Measurements from ENCODE around the gene LRCH3. TPM values are rescaled to one million over a fixed set of nuclear protein-coding genes. Genes with fewer than 3 reads are reported as not detected.

The LRCH3 gene
- total and polyA plus RNA-seq, 2 of the 13 experiments (the other 11 are each of a cell fraction or from before 2014, with no cell fraction given): 25.5 to 103 TPM

GRCh38 chr3:197820550-197821335 lies 29.7 kb downstream of the LRCH3 start (continued):
- no peak for TF ChIP-seq SRF (IDR thresholded peaks at IDR 0.05; ENCODE audit: low read depth, low read length)
- no peak; the same call in 1 of the 2 replicates for TF ChIP-seq HNF1A (IDR thresholded peaks at IDR 0.05; ENCODE audit: low read depth)
- TF ChIP-seq HNF1A (CRISPR knock-in tag; IDR thresholded peaks at IDR 0.05; ENCODE audit: borderline replicate concordance): peak; percentile 75; the same call in 1 of the 2 replicates
- no peak for TF ChIP-seq ZNF605 (CRISPR knock-in tag; IDR thresholded peaks at IDR 0.05)
- no peak for TF ChIP-seq ATF3 (CRISPR knock-in tag; IDR thresholded peaks at IDR 0.05)
- TF ChIP-seq SALL2 (CRISPR knock-in tag; IDR thresholded peaks at IDR 0.05): 0 out of 2 replicates have a peak, but pooled peaks have one; percentile 59
- peak; percentile 70; the same call in 1 of the 2 replicates for TF ChIP-seq SOX5 (CRISPR knock-in tag; IDR thresholded peaks at IDR 0.05; ENCODE audit: borderline replicate concordance)
- no peak for TF ChIP-seq ZNF430 (CRISPR knock-in tag; IDR thresholded peaks at IDR 0.05)
- TF ChIP-seq HMGXB3 (CRISPR knock-in tag; IDR thresholded peaks at IDR 0.05; ENCODE audit: borderline replicate concordance): no peak
- TF ChIP-seq ZNF34 (CRISPR knock-in tag; IDR thresholded peaks at IDR 0.05; ENCODE audit: borderline replicate concordance): no peak
- no peak; the same call in 1 of the 2 replicates for TF ChIP-seq ZZZ3 (CRISPR knock-in tag; IDR thresholded peaks at IDR 0.05; ENCODE audit: borderline replicate concordance)
- no peak for TF ChIP-seq SMAD1 (CRISPR knock-in tag; IDR thresholded peaks at IDR 0.05; ENCODE audit: borderline replicate concordance, low read depth)
- TF ChIP-seq MTA1 (CRISPR knock-in tag; IDR thresholded peaks at IDR 0.05; ENCODE audit: borderline replicate concordance): no peak; the same call in 1 of the 2 replicates
- TF ChIP-seq GLMP (CRISPR knock-in tag; IDR thresholded peaks at IDR 0.05; ENCODE audit: borderline replicate concordance): no peak
- TF ChIP-seq GATAD1 (CRISPR knock-in tag; IDR thresholded peaks at IDR 0.05): 0 out of 2 replicates have a peak, but pooled peaks have one; percentile 14
- no peak for TF ChIP-seq RFXANK (CRISPR knock-in tag; IDR thresholded peaks at IDR 0.05)
- peak; percentile 49; the same call in 1 of the 2 replicates for TF ChIP-seq TARDBP (CRISPR knock-in tag; IDR thresholded peaks at IDR 0.05)
- TF ChIP-seq TFDP1 (CRISPR knock-in tag; IDR thresholded peaks at IDR 0.05; ENCODE audit: borderline replicate concordance): 0 out of 2 replicates have a peak, but pooled peaks have one; percentile 18
